ENCODE measurements around the gene CTTNBP2.

CTTNBP2 gene

DNA sequence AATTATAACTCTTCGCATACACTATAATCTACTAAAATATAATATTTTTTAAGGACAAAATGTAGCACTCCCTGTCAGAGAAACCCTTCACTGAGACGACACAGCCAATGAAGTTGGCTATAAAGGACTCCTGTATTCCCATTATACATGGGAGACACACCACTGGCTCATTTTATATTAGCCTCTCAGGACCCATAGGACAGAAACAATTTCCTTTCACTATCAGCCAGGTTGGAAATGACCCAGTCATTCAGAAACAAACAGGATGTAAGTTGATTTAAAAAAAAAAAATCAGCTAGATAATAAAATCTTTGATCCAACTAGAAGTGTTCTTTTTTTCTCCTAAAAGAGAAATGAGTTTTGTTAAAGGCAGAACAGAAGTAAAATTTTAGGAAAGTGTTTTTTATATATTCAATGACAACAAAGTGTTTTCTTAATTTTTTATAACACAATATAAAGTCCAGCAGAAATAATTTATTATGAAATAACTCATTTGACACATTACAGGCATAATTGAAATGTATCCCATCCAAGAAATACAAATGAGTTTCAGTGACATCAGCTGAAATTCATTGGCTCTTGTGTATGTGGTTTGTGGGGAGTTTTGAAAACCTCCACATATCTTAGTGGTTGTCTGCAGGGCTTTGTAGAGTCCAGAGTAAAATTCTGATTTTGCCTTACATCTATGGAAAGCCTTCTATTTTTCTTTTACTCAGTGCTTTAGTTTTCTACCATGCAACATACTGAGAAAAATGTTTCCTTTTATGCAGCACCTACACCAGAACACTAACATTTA lies 64.1 kb downstream of the CTTNBP2 start:
- H3K27ac ChIP-seq, result no peak overlapping the region
- TF ChIP-seq, protein P1, sequence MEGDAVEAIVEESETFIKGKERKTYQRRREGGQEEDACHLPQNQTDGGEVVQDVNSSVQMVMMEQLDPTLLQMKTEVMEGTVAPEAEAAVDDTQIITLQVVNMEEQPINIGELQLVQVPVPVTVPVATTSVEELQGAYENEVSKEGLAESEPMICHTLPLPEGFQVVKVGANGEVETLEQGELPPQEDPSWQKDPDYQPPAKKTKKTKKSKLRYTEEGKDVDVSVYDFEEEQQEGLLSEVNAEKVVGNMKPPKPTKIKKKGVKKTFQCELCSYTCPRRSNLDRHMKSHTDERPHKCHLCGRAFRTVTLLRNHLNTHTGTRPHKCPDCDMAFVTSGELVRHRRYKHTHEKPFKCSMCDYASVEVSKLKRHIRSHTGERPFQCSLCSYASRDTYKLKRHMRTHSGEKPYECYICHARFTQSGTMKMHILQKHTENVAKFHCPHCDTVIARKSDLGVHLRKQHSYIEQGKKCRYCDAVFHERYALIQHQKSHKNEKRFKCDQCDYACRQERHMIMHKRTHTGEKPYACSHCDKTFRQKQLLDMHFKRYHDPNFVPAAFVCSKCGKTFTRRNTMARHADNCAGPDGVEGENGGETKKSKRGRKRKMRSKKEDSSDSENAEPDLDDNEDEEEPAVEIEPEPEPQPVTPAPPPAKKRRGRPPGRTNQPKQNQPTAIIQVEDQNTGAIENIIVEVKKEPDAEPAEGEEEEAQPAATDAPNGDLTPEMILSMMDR (conservative IDR thresholded peaks at IDR 0.05), result no peak

DNA sequence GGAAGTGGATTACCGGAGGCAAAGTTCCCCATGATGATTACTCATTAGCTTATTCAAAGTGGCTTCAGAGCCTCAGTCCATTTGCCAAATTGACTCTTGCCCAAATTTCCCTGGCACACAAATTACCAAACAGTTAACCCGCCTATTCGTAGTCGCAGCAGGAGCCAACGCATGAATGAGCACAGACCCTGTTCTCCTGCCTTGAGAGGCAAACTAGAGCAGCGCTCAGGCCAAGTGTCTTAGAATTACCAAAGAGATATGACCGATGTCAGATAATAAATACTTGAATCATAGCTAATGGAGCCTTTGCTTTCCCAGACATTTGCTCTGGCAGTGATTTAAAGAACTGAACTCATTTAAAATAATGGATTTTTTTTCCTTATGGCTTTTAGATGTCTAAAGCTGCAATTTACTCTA lies 64.9 kb downstream of the CTTNBP2 start:
- H3K27ac ChIP-seq, result no peak overlapping the region
- TF ChIP-seq, protein P1 (conservative IDR thresholded peaks at IDR 0.05), result no peak

DNA sequence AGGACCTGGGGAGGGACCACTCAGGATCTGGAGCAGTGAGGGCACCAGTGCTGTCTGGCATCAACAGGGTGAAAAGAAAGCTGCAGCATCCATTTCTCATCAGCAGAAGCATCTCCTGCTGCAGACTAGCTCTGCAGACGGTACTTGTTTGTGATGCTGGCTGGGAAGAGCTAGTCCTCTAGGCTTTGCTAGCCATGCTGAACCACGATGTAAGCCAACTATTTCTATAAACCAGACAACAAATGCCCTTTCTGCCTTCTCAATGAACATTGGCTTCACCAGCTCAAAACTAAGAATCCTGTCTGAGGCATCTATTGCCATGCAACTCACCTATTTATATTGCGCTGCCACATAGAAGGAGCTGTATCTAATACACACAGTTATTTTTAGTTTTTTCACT lies 65.6 kb downstream of the CTTNBP2 start:
- TF ChIP-seq, protein P1 (conservative IDR thresholded peaks at IDR 0.05), result no peak
- H3K27ac ChIP-seq, result no peak overlapping the region

DNA sequence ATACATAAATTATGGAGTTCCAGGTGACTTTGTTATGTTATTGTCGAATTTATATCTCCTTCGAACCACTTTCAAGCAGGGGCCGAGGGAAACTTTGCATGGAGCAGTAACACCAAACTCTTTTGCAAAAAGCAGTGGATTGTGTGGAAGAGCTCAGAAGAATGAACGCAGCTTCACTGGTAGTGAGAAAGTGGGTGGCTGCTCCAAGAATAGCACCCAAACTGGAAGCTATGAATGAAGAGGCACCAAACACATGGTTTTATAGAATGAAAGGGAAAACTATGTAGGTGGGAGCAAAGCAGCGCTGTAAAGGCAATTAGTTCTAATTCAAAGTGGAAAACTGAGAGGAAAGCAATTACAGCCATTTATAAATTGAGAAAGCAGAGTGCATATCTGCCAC lies 67.2 kb downstream of the CTTNBP2 start:
- H3K27ac ChIP-seq, result no peak overlapping the region
- TF ChIP-seq, protein P1 (conservative IDR thresholded peaks at IDR 0.05), result no peak

DNA sequence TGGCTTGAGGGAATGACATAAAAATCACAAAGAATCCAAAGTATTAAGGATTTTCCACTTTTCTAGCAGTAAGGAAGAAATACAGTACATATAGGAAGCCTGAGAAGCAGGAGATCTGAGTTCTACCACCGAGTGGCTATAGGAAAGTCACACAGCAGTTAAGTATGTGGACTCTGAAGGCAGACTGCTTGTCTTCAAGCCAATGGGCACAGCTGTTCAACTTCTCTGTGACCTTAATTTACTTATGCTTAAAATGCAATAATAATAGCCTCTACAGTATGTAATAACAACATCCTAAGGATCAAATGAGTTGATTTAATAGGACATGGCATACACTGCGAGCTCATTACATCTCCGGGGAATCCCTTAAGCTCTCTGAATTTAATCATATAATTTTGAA lies 68.0 kb downstream of the CTTNBP2 start:
- TF ChIP-seq, protein P1 (conservative IDR thresholded peaks at IDR 0.05), result no peak
- H3K27ac ChIP-seq, result no peak overlapping the region

DNA sequence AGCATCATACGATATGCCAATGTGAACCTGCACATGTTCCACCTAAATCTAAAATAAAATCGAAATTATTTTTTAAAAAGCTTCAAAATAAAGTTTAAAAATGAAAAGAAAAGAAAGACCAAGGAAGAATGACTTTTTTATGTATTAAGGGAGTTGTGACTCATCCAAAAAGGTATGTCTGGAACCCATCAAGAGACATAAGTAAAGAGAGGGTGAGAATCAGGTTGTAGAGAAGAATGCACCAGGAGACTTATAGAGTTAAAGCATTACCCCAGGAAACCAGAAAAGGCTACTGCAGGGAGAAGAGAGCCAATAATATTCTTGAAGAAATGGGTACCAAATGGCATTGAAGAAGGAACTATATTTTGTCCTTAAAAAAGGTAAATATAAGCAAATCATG lies 69.8 kb downstream of the CTTNBP2 start:
- TF ChIP-seq, protein P1 (conservative IDR thresholded peaks at IDR 0.05), result no peak
- no peak overlapping the region for H3K27ac ChIP-seq

DNA sequence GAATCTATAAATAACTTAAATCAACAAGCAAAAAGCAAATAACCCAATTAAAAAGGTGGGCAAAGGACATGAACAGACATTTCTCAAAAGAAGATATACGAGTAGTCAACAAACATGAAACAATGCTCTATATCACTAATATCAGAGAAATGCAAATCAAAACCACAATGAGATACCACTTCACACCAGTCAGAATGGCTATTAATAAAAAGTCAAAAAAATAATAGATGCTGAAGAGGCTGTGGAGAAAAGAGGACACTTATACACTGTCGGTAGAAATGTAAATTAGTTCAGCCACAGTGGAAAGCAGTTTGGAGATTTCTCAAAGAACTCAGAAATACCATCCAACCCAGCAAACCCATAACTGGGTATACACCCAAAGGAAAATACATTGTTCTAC lies 70.6 kb downstream of the CTTNBP2 start:
- TF ChIP-seq, protein P1 (conservative IDR thresholded peaks at IDR 0.05), result no peak

More for the DNA sequence above, 70.6 kb downstream of the CTTNBP2 start:
- H3K27ac ChIP-seq, result no peak overlapping the region
